Globus pallidus (tissue), 1 donor: ENCODE measurements around the gene BSPH1.
"Not testable (repeated sequence)": the region's sequence is repeated elsewhere in the genome, so short reads cannot be mapped to it uniquely, and the experiment has no call there.

Source experiments
- DNase-seq: peaks from one replicate; pipeline ENCODE4 v3.0.0-alpha.2; 2015; ENCODE audit warnings: low spot score

The BSPH1 gene

DNA sequence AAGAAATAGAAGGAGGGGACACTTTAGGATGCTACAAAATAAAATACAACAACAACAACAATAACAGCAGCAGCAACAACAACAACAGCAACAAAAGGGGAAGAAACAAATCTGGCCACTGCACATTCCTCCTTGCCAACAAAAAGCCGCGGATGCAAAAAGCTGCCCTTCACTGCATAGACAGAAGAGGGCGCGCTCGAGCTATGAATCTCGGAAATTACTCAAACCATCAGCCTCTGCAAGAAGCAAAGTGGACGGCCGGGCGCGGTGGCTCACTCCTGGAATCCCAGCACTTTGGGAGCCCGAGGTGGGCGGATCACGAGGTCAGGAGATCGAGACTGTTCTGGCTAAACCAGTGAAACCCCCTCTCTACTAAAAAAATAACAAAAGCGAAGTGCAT is 71.9 kb downstream of the BSPH1 start:
- not testable (repeated sequence) for DNase-seq
